Spleen (tissue), 11 donors: ENCODE data around the gene KRT9. TPM values are rescaled to one million over a fixed set of nuclear protein-coding genes. Genes with fewer than 3 reads are reported as not detected.

Experiments
- DNase-seq: peaks from one replicate; pipeline ENCODE4 v3.0.0-alpha.2; 2020
- H3K27ac ChIP-seq, 8 donors: fragments of 200-600 bp; sonication (generic) in 7 of 8; 1 replicate in 4 of 8; 2 replicates in 4 of 8; pipeline versions ENCODE4 v1.5.0 to v1.8.0; 2016 to 2021; ENCODE audit warnings: inconsistent platforms in 4 of 8, mild to moderate bottlenecking in 4 of 8, moderate library complexity in 1 of 8
- H3K27me3 ChIP-seq, 7 donors: fragments of 200-600 bp; sonication (generic) in 6 of 7; replicated peaks in 1 of 7; 1 replicate in 4 of 7; 2 replicates in 3 of 7; pipeline versions ENCODE4 v1.5.0 to v1.8.0; 2016 to 2021; ENCODE audit warnings: inconsistent platforms in 3 of 7, mild to moderate bottlenecking in 1 of 7
- H3K36me3 ChIP-seq, 6 donors: fragments of 200-600 bp; sonication (generic) in 5 of 6; 1 replicate in 4 of 6; 2 replicates in 2 of 6; pipeline versions ENCODE4 v1.5.0 to v1.8.0; 2016 to 2021; ENCODE audit warnings: inconsistent platforms in 2 of 6
- H3K4me1 ChIP-seq, 6 donors: fragments of 200-600 bp; sonication (generic) in 5 of 6; 1 replicate in 3 of 6; 2 replicates in 3 of 6; pipeline versions ENCODE4 v1.5.0 to v1.8.0; 2016 to 2021; ENCODE audit warnings: inconsistent platforms in 3 of 6
- H3K4me3 ChIP-seq, 8 donors: fragments of 200-600 bp; sonication (generic) in 7 of 8; 1 replicate in 4 of 8; 2 replicates in 4 of 8; pipeline versions ENCODE4 v1.5.0 to v1.8.0; 2016 to 2021; ENCODE audit warnings: inconsistent platforms in 4 of 8, mild to moderate bottlenecking in 4 of 8, moderate library complexity in 2 of 8
- H3K9me3 ChIP-seq, 8 donors: fragments of 200-600 bp; sonication (generic) in 7 of 8; 1 replicate in 4 of 8; 2 replicates in 4 of 8; pipeline versions ENCODE4 v1.5.0 to v1.8.0; 2016 to 2021; ENCODE audit warnings: inconsistent platforms in 4 of 8
- CTCF ChIP-seq, 11 experiments: fragments of 200-600 bp in 7 of 11; fragments of 450-650 bp in 4 of 11; sonication (generic) in 4 of 11; IDR thresholded peaks in 8 of 11; conservative IDR thresholded peaks in 3 of 11; 1 replicate in 7 of 11; 2 replicates in 4 of 11; pipeline versions ENCODE4 v1.4.0 to v1.8.0; 2016 to 2021; ENCODE audit warnings: antibody characterized with exemption in 11 of 11, inconsistent platforms in 4 of 11, mild to moderate bottlenecking in 1 of 11
- POLR2A ChIP-seq, 3 donors: fragments of 450-650 bp; IDR thresholded peaks; one replicate each; pipeline ENCODE4 v1.5.1; 2017; ENCODE audit warnings: antibody characterized with exemption in 3 of 3, mild to moderate bottlenecking in 1 of 3
- POLR2AphosphoS5 ChIP-seq, 3 donors: sonication (generic); formaldehyde crosslinking; IDR thresholded peaks; one replicate each; pipeline ENCODE4 v1.5.1; 2017; ENCODE audit warnings: antibody characterized with exemption in 3 of 3
- WGBS, 5 donors: extraction: QIAGEN DNeasy Blood & Tissue Kit in 3 of 5; methylation state at CpG; one replicate each; pipeline versions ENCODE4 v1.1.5 to v1.1.7; 2013 to 2018; 5-methylcytosine and 5-hydroxymethylcytosine counted together
- intact Hi-C: fragments of 100-400 bp; cut with DNase I; formaldehyde crosslinking; loops from one replicate; pipeline ENCODE4 v1.15.0; 2023; ENCODE audit warnings: low total_unique reads
- polyA plus RNA-seq, 3 donors: library from polyadenylated mRNA; stranded (reverse); fragments of 200-250 nt; gene quantifications; one replicate each; pipeline ENCODE4 v1.2.1, GENCODE V29; 2013
- total RNA-seq, 7 donors: library from RNA; depleted of rRNA in 3 of 7; stranded (reverse); fragments of >200 nt in 3 of 7; fragmentation: NEBNext Ultra II Directional in 4 of 7; extraction: Animal tissue kit (Norgen Biotek cat#: 25700) in 4 of 7; gene quantifications; one replicate each; pipeline versions ENCODE4 v1.1.0 to v1.2.1, GENCODE V29; 2016 to 2021
- donor health status: healthy with polysubstance abuse.
- donor health status: DM: no; HTN: no; CAD: no; lungs with moderate emphysema.
- donor health status: DM: no; HTN: no; CAD: no.
- donor health status: Bipolar disorder and iron deficiency.
- donor health status: healthy.
- donor health status: DM: no; HTN: no; CAD: no.
- donor health status: DM: yes; HTN: yes; CAD: no.

KRT9 gene
- total and polyA plus RNA-seq, 10 donors = not detected

GRCh38 chr17:41522301-41523224 is 49.3 kb downstream of the KRT9 start:
- Histone ChIP-seq H3K27ac (no peak overlapping the region), H3K27me3 (peaks cover 0 to 78% (median 14%) of the 10 kb centered on the region in 7 donors), H3K4me3 (no peak overlapping the region), H3K4me1 (peaks cover under 1 to 14% (median 5%) of the 10 kb centered on the region in 6 donors), H3K9me3 (no peaks in the 10 kb centered on the region), H3K36me3 (no peaks in the 10 kb centered on the region)
- 83 to 92% (median 90%) methylated on average over 5 to 12 of the region's 12 CpGs for WGBS, 5 donors
- TF ChIP-seq POLR2A (IDR thresholded peaks at IDR 0.05) = no peak
- TF ChIP-seq POLR2AphosphoS5 (IDR thresholded peaks at IDR 0.05) = no peak
- TF ChIP-seq CTCF (IDR thresholded peaks at IDR 0.05 in 8 of 11, conservative IDR thresholded peaks at IDR 0.05 in 3 of 11) = no peak
- DNase-seq = no peak
- intact Hi-C loops = no loop called here

GRCh38 chr17:41521574-41522261 is 50.1 kb downstream of the KRT9 start:
- TF ChIP-seq POLR2A (IDR thresholded peaks at IDR 0.05) (no peak), POLR2AphosphoS5 (IDR thresholded peaks at IDR 0.05) (no peak), CTCF (IDR thresholded peaks at IDR 0.05 in 8 of 11, conservative IDR thresholded peaks at IDR 0.05 in 3 of 11) (no peak)
- Histone ChIP-seq H3K27ac (no peak overlapping the region), H3K9me3 (no peaks in the 10 kb centered on the region), H3K36me3 (no peaks in the 10 kb centered on the region), H3K4me1 (peaks cover 0 to 7% (median 0%) of the 10 kb centered on the region in 6 donors), H3K27me3 (peaks cover 0 to 75% (median 6%) of the 10 kb centered on the region in 7 donors), H3K4me3 (no peak overlapping the region)
- intact Hi-C loops = no loop called here
- WGBS, 5 donors = 69 to 77% (median 72%) methylated on average over 6 of the region's 6 CpGs
- no peak for DNase-seq

- TF ChIP-seq CTCF (IDR thresholded peaks at IDR 0.05 in 8 of 11, conservative IDR thresholded peaks at IDR 0.05 in 3 of 11) (no peak), POLR2A (IDR thresholded peaks at IDR 0.05) (no peak), POLR2AphosphoS5 (IDR thresholded peaks at IDR 0.05) (no peak)
- Histone ChIP-seq H3K27ac (no peak overlapping the region), H3K4me3 (no peak overlapping the region), H3K36me3 (no peaks in the 10 kb centered on the region), H3K9me3 (no peaks in the 10 kb centered on the region), H3K4me1 (peaks cover 0 to 7% (median 0%) of the 10 kb centered on the region in 6 donors), H3K27me3 (peaks cover 0 to 70% (median 0%) of the 10 kb centered on the region in 7 donors)
- intact Hi-C loops = no loop called here
- no peak for DNase-seq
- WGBS, 5 donors = 68 to 79% (median 76%) methylated on average over 5 to 10 of the region's 10 CpGs
Measured at GRCh38 chr17:41520821-41521521, 50.9 kb downstream of the KRT9 start.
